ENCODE measurements around the gene KCNK3.

DNA sequence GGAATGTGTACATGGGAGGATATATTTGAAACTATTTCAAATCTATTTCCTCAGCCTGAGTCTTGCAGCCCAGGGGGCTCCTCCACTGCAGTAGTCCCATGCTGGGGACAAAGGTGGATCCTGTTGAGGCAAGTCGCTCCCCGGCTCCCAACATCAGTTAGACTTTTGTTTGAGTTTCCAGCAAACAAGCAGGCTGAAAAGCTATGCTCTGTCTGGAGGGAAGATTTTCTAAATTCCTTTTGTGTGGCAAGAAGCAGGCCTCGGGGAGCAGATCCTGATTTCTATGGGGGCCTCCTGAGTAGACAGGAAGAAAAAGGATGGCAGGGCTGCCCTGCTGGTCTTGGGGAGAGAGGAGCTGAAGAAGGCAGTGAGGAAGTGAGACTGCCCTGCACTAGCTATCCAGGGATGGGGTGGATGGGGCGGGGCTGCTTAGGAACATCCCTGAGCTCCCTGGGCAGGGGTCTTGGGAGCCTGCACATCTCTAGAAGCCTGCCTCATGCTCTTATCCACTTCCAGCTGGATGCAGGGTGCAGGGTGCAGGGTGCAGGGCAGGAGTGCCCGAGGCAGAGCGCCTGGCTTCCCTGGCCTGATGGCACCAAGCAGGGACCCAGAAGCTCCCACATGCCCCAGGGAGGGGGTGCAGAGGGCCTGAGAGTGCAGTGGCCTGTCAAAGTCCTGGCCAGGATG is 45.4 kb upstream of the KCNK3 start:
- no peak for TF ChIP-seq POLR2A (IDR thresholded peaks at IDR 0.05)
- TF ChIP-seq, protein P1, sequence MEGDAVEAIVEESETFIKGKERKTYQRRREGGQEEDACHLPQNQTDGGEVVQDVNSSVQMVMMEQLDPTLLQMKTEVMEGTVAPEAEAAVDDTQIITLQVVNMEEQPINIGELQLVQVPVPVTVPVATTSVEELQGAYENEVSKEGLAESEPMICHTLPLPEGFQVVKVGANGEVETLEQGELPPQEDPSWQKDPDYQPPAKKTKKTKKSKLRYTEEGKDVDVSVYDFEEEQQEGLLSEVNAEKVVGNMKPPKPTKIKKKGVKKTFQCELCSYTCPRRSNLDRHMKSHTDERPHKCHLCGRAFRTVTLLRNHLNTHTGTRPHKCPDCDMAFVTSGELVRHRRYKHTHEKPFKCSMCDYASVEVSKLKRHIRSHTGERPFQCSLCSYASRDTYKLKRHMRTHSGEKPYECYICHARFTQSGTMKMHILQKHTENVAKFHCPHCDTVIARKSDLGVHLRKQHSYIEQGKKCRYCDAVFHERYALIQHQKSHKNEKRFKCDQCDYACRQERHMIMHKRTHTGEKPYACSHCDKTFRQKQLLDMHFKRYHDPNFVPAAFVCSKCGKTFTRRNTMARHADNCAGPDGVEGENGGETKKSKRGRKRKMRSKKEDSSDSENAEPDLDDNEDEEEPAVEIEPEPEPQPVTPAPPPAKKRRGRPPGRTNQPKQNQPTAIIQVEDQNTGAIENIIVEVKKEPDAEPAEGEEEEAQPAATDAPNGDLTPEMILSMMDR (IDR thresholded peaks at IDR 0.05), result no peak
